Retinal pigment epithelial cell (primary cell): ENCODE measurements around the gene CACNA2D4.

Source experiments
- DNase-seq: peaks from one replicate; pipeline ENCODE4 v3.0.0-alpha.2; 2010; ENCODE audit warnings: low read depth
- H3K4me3 ChIP-seq: 2 replicates; pipeline ENCODE4 v1.5.1; 2011; ENCODE audit warnings: mild to moderate bottlenecking, low read length, control low read depth, moderate library complexity
- TF ChIP-seq, protein P1 (sequence below): conservative IDR thresholded peaks from 2 replicates; pipeline ENCODE4 v1.5.1; 2011; ENCODE audit warnings: low read depth, low read length, control low read depth, inconsistent platforms

Gene CACNA2D4

DNA sequence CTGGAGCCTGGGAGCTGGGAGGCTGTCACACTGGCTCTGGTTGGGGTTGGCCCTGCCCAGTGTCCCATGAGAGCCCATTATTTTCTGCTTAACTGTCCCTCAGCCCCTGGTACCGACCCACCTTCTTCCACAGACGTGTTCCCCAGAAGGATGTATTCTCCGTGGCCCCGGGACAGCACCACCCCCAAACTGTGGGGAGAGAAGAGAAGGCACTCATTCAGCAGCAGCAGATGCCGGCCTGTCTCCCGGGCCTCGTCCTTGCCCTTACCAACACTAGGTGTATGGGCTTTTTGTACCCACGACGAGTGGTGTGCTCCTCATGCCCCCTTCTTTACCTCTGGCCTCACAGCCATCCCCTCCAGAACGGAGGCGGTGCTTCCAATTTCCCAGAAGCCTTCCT, 60.0 kb downstream of the CACNA2D4 start:
- H3K4me3 ChIP-seq = no peak overlapping the region
- TF ChIP-seq, protein P1, sequence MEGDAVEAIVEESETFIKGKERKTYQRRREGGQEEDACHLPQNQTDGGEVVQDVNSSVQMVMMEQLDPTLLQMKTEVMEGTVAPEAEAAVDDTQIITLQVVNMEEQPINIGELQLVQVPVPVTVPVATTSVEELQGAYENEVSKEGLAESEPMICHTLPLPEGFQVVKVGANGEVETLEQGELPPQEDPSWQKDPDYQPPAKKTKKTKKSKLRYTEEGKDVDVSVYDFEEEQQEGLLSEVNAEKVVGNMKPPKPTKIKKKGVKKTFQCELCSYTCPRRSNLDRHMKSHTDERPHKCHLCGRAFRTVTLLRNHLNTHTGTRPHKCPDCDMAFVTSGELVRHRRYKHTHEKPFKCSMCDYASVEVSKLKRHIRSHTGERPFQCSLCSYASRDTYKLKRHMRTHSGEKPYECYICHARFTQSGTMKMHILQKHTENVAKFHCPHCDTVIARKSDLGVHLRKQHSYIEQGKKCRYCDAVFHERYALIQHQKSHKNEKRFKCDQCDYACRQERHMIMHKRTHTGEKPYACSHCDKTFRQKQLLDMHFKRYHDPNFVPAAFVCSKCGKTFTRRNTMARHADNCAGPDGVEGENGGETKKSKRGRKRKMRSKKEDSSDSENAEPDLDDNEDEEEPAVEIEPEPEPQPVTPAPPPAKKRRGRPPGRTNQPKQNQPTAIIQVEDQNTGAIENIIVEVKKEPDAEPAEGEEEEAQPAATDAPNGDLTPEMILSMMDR = no peak
- no peak for DNase-seq

DNA sequence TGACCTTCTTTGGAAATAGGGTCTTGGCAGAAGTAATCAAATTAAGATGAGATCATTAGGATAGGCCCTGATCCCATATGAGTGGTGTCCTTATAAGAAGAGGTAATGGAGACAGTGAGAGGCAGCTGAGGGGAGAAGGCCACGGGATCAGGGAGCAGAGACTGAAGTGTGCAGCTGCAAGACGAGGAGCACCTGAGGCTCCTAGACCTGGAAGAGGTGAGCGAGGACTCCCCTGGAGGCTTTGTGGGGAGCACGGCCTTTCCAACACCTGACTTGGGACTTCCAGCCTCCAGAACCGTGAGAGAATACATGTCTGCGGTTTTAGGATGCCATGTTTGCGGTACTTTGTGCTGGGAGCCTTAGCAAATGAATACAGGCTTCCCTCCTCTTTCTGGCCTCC, 60.6 kb downstream of the CACNA2D4 start:
- TF ChIP-seq, protein P1 = no peak
- H3K4me3 ChIP-seq = no peak overlapping the region
- no peak for DNase-seq

DNA sequence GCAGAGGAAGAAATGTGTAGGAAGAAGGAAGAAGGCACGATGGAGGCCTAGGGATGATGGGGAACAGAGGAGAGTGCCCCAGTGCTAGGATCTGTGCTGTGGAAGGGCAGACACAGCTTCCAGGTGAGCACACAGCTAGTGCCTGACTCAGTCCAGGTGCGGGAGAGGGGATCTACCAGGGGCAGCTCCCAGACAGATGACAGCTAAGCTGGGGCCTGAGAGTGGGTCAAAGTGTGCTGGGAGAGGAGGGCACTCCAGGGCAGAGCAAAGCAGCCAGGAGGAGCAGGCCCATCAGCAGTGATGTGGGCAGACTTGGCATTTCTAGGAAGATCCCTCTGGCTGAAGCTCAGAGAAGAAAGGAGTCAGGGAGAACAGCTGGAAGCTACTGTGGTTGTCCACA, 61.4 kb downstream of the CACNA2D4 start:
- no peak for DNase-seq
- TF ChIP-seq, protein P1 = no peak
- no peak overlapping the region for H3K4me3 ChIP-seq

DNA sequence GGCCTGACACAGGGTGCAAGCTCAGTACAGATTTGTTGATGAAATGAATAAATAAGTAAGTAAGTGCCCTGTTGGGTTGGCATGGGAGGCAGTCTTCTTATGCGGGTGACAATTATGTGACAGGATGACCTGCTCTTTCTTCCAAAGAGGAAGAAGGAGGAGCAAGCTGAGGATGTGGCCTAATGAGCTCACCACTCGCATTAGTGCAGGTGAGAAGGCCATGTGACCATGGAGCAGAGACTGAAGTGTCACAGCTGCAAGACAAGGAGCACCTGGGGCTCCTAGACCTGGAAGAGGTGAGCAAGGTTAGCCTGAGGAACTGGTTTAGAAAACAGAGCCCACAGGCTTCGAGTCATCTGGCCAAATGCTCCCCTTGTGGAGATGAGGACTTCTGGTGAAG, 63.2 kb downstream of the CACNA2D4 start:
- TF ChIP-seq, protein P1 = no peak
- no peak for DNase-seq
- no peak overlapping the region for H3K4me3 ChIP-seq

DNA sequence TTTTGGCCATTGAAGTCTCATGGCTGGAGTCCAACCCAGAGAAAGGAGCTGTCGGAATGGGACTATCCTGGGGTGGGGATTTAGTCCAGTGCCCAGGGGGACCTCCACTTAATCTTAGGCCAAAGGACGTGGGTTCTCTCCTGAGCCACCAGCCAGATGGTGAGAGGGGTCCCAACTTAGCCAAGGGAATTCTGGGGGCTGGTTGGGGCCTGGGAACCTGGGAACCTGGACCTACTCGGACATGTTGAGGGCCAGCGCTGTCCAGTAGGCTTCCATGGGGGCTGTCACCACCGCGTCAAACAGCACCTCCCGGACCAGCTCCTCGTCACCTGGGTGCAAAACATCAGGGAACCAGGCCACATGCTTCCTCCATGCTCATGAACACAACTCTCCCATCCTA, 64.7 kb downstream of the CACNA2D4 start:
- TF ChIP-seq, protein P1 = no peak
- H3K4me3 ChIP-seq = no peak overlapping the region
- DNase-seq = no peak

DNA sequence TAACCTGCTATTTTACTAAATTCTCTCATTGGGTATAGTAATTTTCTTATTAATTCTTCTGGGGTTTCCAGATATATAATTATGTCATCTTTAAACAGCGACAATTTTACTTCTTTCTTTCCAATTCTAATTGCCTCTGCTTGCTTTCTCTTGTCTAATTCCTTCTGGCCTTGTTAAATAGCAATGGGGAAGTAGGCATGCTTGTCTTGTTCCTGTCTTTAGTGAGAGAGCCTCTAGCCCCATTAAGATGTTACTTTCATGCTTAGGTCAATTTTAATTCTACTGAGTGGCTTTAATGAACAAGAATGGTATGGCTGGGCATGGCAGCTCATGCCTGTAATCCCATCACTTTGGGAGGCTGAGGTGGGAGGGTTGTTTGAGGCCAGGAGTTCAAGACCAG, 66.4 kb downstream of the CACNA2D4 start:
- H3K4me3 ChIP-seq = no peak overlapping the region
- DNase-seq = no peak
- TF ChIP-seq, protein P1 = no peak

DNA sequence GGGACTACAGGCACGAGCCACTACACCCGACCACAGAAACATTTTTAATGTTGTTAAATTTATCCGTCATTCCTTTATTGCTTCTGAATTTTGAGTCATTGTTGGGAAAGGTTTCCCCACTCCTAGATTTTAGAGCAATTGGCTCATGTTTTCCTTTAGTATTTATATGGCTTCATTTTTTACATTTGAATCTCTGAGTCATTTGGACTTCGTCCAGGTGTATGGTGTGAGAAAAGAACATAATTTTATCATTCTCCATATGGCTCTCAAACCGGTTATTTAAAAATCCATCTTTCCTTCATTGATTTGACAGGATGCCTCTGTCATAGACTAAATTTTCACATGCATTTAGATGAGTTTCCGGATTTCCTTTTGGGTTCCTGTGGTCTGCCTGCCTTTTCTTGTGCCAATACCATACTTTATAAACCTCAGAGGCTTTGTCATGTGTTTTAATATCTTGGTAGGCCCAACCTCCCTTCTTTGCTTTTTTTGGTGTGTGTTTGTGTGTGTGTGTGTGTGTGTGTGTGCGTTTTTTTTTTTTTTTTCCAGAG, 67.2 kb downstream of the CACNA2D4 start:
- no peak for DNase-seq
- TF ChIP-seq, protein P1 = no peak
- no peak overlapping the region for H3K4me3 ChIP-seq
